HEK293T (cell line): ENCODE results near the gene FAM135A.

ENCODE experiments used
- FOXM1 ChIP-seq: fragments of 450-650 bp; IDR thresholded peaks from 2 replicates; pipeline ENCODE4 v1.6.1; 2017; ENCODE audit warnings: mild to moderate bottlenecking, borderline replicate concordance
- PKNOX1 ChIP-seq: fragments of 450-650 bp; IDR thresholded peaks from 2 replicates; pipeline ENCODE4 v1.6.1; 2016

DNA sequence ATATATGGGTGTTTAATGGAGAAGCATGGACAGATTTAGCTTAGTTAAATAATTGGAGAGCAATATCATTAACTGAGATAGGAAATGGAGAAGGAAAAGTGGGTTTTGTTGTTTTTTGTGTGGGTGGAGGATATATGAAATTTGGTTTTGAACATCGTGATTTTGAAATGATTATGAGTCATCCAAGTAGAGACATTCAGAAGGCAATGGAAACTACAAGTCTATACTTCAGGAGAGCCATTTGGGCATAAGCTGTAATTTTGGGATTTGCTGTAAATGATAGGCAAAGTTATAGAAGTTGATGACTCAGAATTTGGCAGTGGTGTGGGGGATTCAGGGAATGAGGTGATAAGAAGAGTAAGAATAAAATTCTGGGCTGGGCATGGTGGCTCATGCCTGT, 27.4 kb upstream of the FAM135A start:
- no peak for TF ChIP-seq FOXM1
- no peak for TF ChIP-seq PKNOX1
